ENCODE data around the gene FSTL1. TPM values are rescaled to one million over a fixed set of nuclear protein-coding genes. Genes with fewer than 3 reads are reported as not detected.

FSTL1 gene
- total RNA-seq, 3 donors from 2014 or later (not counting 1 experiment from before 2014, with no cell fraction given) = 1.1 to 1.9 (median 1.4) TPM

DNA sequence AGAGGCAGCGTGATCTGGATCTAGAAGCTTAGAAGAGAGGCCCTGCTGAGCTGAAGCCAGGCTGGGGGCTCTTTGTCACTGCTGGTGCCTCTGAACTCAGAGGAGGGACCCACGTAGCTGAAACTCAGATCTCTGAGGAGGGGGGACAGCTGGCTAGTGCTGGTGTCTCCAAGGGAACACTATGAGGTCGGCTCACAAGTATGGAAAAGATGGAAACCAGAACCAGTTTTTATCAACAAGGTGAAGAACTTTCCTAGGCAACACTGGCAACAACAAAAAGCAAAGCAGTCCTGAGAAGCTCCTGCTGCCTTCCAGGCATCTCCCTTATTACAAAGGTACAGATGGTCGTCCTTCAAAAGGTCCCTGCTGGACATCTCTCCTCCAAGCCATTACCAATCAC is 27.0 kb upstream of the FSTL1 start:
- H3K36me3 Mint-ChIP-seq = no peaks in the 10 kb centered on the region
- Histone ChIP-seq H3K36me3 (ENCODE audit: control insufficient read depth, insufficient read depth, low read length) (no peaks in the 10 kb centered on the region), H3K27me3 (ENCODE audit: control insufficient read depth, insufficient read depth, low read length) (no peaks in the 10 kb centered on the region), H3K9me3 (ENCODE audit: control insufficient read depth, insufficient read depth, low read length) (no peaks in the 10 kb centered on the region), H3K4me3 (ENCODE audit: low read length) (no peak overlapping the region), H3K4me1 (ENCODE audit: control insufficient read depth, insufficient read depth, low read length) (no peaks in the 10 kb centered on the region), H3K27ac (ENCODE audit: low read length) (no peak overlapping the region)
- H3K4me1 Mint-ChIP-seq = no peaks in the 10 kb centered on the region
- peaks cover 4 to 11% of the 10 kb centered on the region in 2 donors for H3K27me3 Mint-ChIP-seq (ENCODE audit: low read depth in 2 of 2)
- DNase-seq (no peak), ATAC-seq (no peak)
- TF ChIP-seq, protein P1, sequence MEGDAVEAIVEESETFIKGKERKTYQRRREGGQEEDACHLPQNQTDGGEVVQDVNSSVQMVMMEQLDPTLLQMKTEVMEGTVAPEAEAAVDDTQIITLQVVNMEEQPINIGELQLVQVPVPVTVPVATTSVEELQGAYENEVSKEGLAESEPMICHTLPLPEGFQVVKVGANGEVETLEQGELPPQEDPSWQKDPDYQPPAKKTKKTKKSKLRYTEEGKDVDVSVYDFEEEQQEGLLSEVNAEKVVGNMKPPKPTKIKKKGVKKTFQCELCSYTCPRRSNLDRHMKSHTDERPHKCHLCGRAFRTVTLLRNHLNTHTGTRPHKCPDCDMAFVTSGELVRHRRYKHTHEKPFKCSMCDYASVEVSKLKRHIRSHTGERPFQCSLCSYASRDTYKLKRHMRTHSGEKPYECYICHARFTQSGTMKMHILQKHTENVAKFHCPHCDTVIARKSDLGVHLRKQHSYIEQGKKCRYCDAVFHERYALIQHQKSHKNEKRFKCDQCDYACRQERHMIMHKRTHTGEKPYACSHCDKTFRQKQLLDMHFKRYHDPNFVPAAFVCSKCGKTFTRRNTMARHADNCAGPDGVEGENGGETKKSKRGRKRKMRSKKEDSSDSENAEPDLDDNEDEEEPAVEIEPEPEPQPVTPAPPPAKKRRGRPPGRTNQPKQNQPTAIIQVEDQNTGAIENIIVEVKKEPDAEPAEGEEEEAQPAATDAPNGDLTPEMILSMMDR (IDR thresholded peaks at IDR 0.05) = no peak
- H3K27ac Mint-ChIP-seq = no peak overlapping the region
- intact Hi-C loops (cut with micrococcal nuclease) = no loop called here
- H3K4me3 Mint-ChIP-seq = no peak overlapping the region
- H3K9me3 Mint-ChIP-seq = no peaks in the 10 kb centered on the region
- WGBS (ENCODE audit: insufficient coverage) = 75% methylated on average over 4 of the region's 4 CpGs

- H3K4me1 Mint-ChIP-seq = no peaks in the 10 kb centered on the region
- Histone ChIP-seq H3K27me3 (ENCODE audit: control insufficient read depth, insufficient read depth, low read length) (no peaks in the 10 kb centered on the region), H3K4me3 (ENCODE audit: low read length) (no peak overlapping the region), H3K9me3 (ENCODE audit: control insufficient read depth, insufficient read depth, low read length) (no peaks in the 10 kb centered on the region), H3K36me3 (ENCODE audit: control insufficient read depth, insufficient read depth, low read length) (no peaks in the 10 kb centered on the region), H3K27ac (ENCODE audit: low read length) (no peak overlapping the region), H3K4me1 (ENCODE audit: control insufficient read depth, insufficient read depth, low read length) (no peaks in the 10 kb centered on the region)
- no peak for ATAC-seq
- H3K27ac Mint-ChIP-seq = no peak overlapping the region
- WGBS (ENCODE audit: insufficient coverage) = 88% methylated on average over 6 of the region's 6 CpGs
- H3K4me3 Mint-ChIP-seq = no peak overlapping the region
- intact Hi-C loops (cut with micrococcal nuclease) = no loop called here
- H3K9me3 Mint-ChIP-seq = no peaks in the 10 kb centered on the region
- TF ChIP-seq, protein P1 (IDR thresholded peaks at IDR 0.05) = no peak
- no peak for DNase-seq
- no peaks in the 10 kb centered on the region for H3K36me3 Mint-ChIP-seq
- H3K27me3 Mint-ChIP-seq (ENCODE audit: low read depth in 2 of 2) = peaks cover 11 to 16% of the 10 kb centered on the region in 2 donors
Measured at GRCh38 chr3:120475722-120476377, 25.1 kb upstream of the FSTL1 start.

- Histone ChIP-seq H3K36me3 (ENCODE audit: control insufficient read depth, insufficient read depth, low read length) (no peaks in the 10 kb centered on the region), H3K4me3 (ENCODE audit: low read length) (no peak overlapping the region), H3K9me3 (ENCODE audit: control insufficient read depth, insufficient read depth, low read length) (no peaks in the 10 kb centered on the region), H3K27ac (ENCODE audit: low read length) (no peak overlapping the region), H3K27me3 (ENCODE audit: control insufficient read depth, insufficient read depth, low read length) (no peaks in the 10 kb centered on the region), H3K4me1 (ENCODE audit: control insufficient read depth, insufficient read depth, low read length) (no peaks in the 10 kb centered on the region)
- Mint-ChIP-seq H3K36me3 (no peaks in the 10 kb centered on the region), H3K9me3 (no peaks in the 10 kb centered on the region), H3K4me1 (no peaks in the 10 kb centered on the region), H3K27me3 (ENCODE audit: low read depth in 2 of 2) (peaks cover 12 to 16% of the 10 kb centered on the region in 2 donors), H3K27ac (no peak overlapping the region), H3K4me3 (no peak overlapping the region)
- TF ChIP-seq, protein P1 (IDR thresholded peaks at IDR 0.05) = no peak
- WGBS (ENCODE audit: insufficient coverage) = 100% methylated on average over 3 of the region's 3 CpGs
- intact Hi-C loops (cut with micrococcal nuclease) = no loop called here
- ATAC-seq = no peak
- DNase-seq = no peak
Measured at GRCh38 chr3:120473896-120474675, 23.3 kb upstream of the FSTL1 start.

Measured in natural killer cell (primary cell).